ENCODE data around the gene ZNF592. TPM values are rescaled to one million over a fixed set of nuclear protein-coding genes. Genes with fewer than 3 reads are reported as not detected.

Gene ZNF592
- total RNA-seq, 1 donor from 2014 or later = 29.1 TPM

DNA sequence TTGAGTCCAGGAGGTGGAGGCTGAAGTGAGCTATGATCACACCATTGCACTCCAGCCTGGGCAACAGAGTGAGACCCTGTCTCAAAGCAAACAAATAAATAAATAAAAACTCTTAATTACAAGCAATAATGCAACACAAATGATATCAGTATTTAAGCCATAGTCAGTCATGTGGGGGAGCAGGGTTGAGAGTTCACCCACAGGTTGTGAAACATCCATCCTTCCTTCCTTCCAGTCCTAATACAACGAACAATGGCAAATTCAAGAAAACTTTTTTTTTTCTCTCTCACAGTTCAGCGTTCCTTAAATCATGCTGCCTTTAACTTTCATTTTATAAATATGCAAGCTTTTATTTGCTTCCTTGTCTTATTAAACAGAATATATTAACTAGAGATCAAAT is 24.1 kb downstream of the ZNF592 start:
- no peak for TF ChIP-seq CTCF (IDR thresholded peaks at IDR 0.05; ENCODE audit: unreplicated experiment)
- Mint-ChIP-seq H3K4me1 (ENCODE audit: unreplicated experiment) (peaks cover 16% of the 10 kb centered on the region), H3K9me3 (ENCODE audit: unreplicated experiment) (no peaks in the 10 kb centered on the region), H3K4me3 (ENCODE audit: unreplicated experiment) (no peak overlapping the region), H3K27ac (ENCODE audit: unreplicated experiment) (no peak overlapping the region), H3K27me3 (ENCODE audit: unreplicated experiment) (no peaks in the 10 kb centered on the region), H3K36me3 (ENCODE audit: low read depth, unreplicated experiment) (peaks cover 9% of the 10 kb centered on the region)
- DNase-seq (ENCODE audit: low spot score) = no peak

DNA sequence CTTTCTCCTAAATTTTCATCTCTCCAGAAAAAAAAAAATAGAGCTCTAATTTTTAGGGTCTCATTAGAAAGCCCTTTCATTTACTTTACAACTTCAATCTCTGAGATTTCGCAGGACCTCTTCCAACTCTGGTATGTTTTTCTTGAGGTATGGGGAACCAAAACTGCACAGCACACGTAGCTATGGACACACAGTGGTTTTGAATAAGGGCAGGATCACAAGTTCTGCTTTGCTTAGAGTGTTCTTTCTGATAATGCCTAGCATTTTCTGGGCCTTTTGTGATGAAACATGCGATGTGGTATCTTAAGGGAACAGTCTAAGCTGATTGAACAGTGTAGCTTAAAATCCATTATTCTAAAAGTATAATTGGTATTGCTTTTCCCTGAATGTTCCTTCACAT is 25.3 kb downstream of the ZNF592 start:
- no peak overlapping the region for H3K4me3 Mint-ChIP-seq (ENCODE audit: unreplicated experiment)

GRCh38 chr15:84775867-84776449 is 27.6 kb downstream of the ZNF592 start:
- Mint-ChIP-seq H3K9me3 (ENCODE audit: unreplicated experiment) (no peaks in the 10 kb centered on the region), H3K27me3 (ENCODE audit: unreplicated experiment) (no peaks in the 10 kb centered on the region), H3K4me1 (ENCODE audit: unreplicated experiment) (peaks cover 13% of the 10 kb centered on the region), H3K27ac (ENCODE audit: unreplicated experiment) (no peak overlapping the region), H3K4me3 (ENCODE audit: unreplicated experiment) (no peak overlapping the region), H3K36me3 (ENCODE audit: low read depth, unreplicated experiment) (peaks cover 3% of the 10 kb centered on the region)
- no peak for TF ChIP-seq CTCF (IDR thresholded peaks at IDR 0.05; ENCODE audit: unreplicated experiment)
- DNase-seq (ENCODE audit: low spot score) = no peak

More for the DNA sequence above, 25.3 kb downstream of the ZNF592 start:
- no peaks in the 10 kb centered on the region for H3K9me3 Mint-ChIP-seq (ENCODE audit: unreplicated experiment)
- H3K27ac Mint-ChIP-seq (ENCODE audit: unreplicated experiment) = no peak overlapping the region
- no peak for TF ChIP-seq CTCF (IDR thresholded peaks at IDR 0.05; ENCODE audit: unreplicated experiment)
- peaks cover 9% of the 10 kb centered on the region for H3K36me3 Mint-ChIP-seq (ENCODE audit: low read depth, unreplicated experiment)
- H3K27me3 Mint-ChIP-seq (ENCODE audit: unreplicated experiment) = no peaks in the 10 kb centered on the region
- no peak for DNase-seq (ENCODE audit: low spot score)
- peaks cover 16% of the 10 kb centered on the region for H3K4me1 Mint-ChIP-seq (ENCODE audit: unreplicated experiment)

DNA sequence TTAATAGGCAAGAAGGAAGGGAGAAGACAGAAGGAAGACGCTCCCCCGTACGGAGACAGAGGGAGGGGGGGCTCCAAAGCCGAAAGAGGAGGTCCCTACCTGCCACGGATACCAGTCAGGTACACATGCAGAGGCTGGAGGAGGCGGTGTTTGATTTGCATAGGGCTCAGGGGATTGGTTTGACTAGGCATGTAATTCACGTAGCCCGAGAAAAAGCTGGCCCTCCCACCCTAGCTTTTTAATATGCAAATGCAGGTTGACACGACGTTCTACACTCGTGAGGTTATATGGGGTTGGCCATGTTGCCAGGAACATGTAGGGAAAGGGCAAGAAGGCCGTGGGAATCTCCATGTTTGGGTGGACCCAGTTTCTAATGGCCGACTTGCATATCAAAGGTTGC is 29.8 kb downstream of the ZNF592 start:
- H3K27ac Mint-ChIP-seq (ENCODE audit: unreplicated experiment) = no peak overlapping the region
- no peaks in the 10 kb centered on the region for H3K27me3 Mint-ChIP-seq (ENCODE audit: unreplicated experiment)
- peaks cover 8% of the 10 kb centered on the region for H3K36me3 Mint-ChIP-seq (ENCODE audit: low read depth, unreplicated experiment)
- no peak overlapping the region for H3K4me3 Mint-ChIP-seq (ENCODE audit: unreplicated experiment)
- H3K9me3 Mint-ChIP-seq (ENCODE audit: unreplicated experiment) = no peaks in the 10 kb centered on the region
- DNase-seq (ENCODE audit: low spot score) = no peak
- TF ChIP-seq CTCF (IDR thresholded peaks at IDR 0.05; ENCODE audit: unreplicated experiment) = no peak
- H3K4me1 Mint-ChIP-seq (ENCODE audit: unreplicated experiment) = peaks cover 4% of the 10 kb centered on the region

GRCh38 chr15:84780492-84780891 is 32.1 kb downstream of the ZNF592 start:
- Mint-ChIP-seq H3K36me3 (ENCODE audit: low read depth, unreplicated experiment) (peaks cover 26% of the 10 kb centered on the region), H3K9me3 (ENCODE audit: unreplicated experiment) (no peaks in the 10 kb centered on the region), H3K4me3 (ENCODE audit: unreplicated experiment) (no peak overlapping the region), H3K27ac (ENCODE audit: unreplicated experiment) (no peak overlapping the region), H3K4me1 (ENCODE audit: unreplicated experiment) (peaks cover 3% of the 10 kb centered on the region), H3K27me3 (ENCODE audit: unreplicated experiment) (no peaks in the 10 kb centered on the region)
- no peak for TF ChIP-seq CTCF (IDR thresholded peaks at IDR 0.05; ENCODE audit: unreplicated experiment)
- no peak for DNase-seq (ENCODE audit: low spot score)

Measured in endothelial cell (in vitro differentiated cells).